GM12878 (cell line): ENCODE results near the gene SMPD3. TPM values are rescaled to one million over a fixed set of nuclear protein-coding genes. Genes with fewer than 3 reads are reported as not detected.

ENCODE experiments used
- ATAC-seq: fragments of 200-7000 bp; cut with Tn5 transposase; 3 replicates; pipeline ENCODE4 v1.9.1; 2020; ENCODE audit warnings: mild to moderate bottlenecking, moderate library complexity
- BruUV-seq: library from RNA; stranded (reverse); fragments of 400-500 nt; replicated peaks from 2 replicates; lab custom pipeline; 2021; lab: Mats Ljungman, UMichigan
- CTCF ChIA-PET: fragments of 300-600 bp; sonication (Branson Sonifier 250); formaldehyde crosslinking; extraction: SDS; loops from one replicate; lab custom pipeline; 2021; ENCODE audit warnings: inconsistent platforms; lab: Yijun Ruan, JAX
- POLR2A ChIA-PET: fragments of 350-600 bp; formaldehyde crosslinking; extraction: SDS; loops from one replicate; lab custom pipeline; 2021; ENCODE audit warnings: inconsistent platforms; lab: Charles Lee
- RAD21 ChIA-PET: fragments of 300-600 bp; sonication (Branson Sonifier 250); formaldehyde crosslinking; loops from one replicate; lab custom pipeline; 2023; ENCODE audit warnings: antibody characterized with exemption; ENCODE audit not compliant: unreplicated experiment; lab: Charles Lee
- SMC1A ChIA-PET: fragments of 300-600 bp; sonication (Branson Sonifier 250); formaldehyde crosslinking; loops from one replicate; lab custom pipeline; 2023; ENCODE audit not compliant: unreplicated experiment, uncharacterized antibody; lab: Charles Lee
- DNase-seq: peaks from one replicate; pipeline ENCODE4 v3.0.0-alpha.2; 2011; ENCODE audit warnings: low read depth, low spot score
- FAIRE-seq: peaks from 3 replicates; lab custom pipeline; 2011; peaks lifted over from hg19 to GRCh38; lab: Jason Lieb, UNC
- H2AFZ ChIP-seq: 2 replicates; pipeline ENCODE4 v1.6.0; 2011; ENCODE audit warnings: low read depth, low read length, control low read depth; ENCODE audit not compliant: control insufficient read depth
- H3K27ac ChIP-seq: 2 replicates; pipeline ENCODE4 v1.5.1; 2011; ENCODE audit warnings: control low read depth; ENCODE audit not compliant: control insufficient read depth, insufficient read depth
- H3K27me3 ChIP-seq, 2 experiments: replicated peaks in 1 of 2; 2 replicates each; pipeline versions ENCODE4 v1.6.0 to v1.6.1; 2011; ENCODE audit warnings: low read length in 1 of 2; ENCODE audit not compliant: control insufficient read depth in 2 of 2, insufficient read depth in 2 of 2
- H3K36me3 ChIP-seq, 2 experiments: 2 replicates each; pipeline ENCODE4 v1.5.1; 2011; ENCODE audit warnings: low read length in 1 of 2; ENCODE audit not compliant: control insufficient read depth in 2 of 2, insufficient read depth in 2 of 2
- H3K4me1 ChIP-seq: 2 replicates; pipeline ENCODE4 v1.6.1; 2011; ENCODE audit warnings: mild to moderate bottlenecking, low read length, moderate library complexity, mixed read lengths; ENCODE audit not compliant: control insufficient read depth, insufficient read depth
- H3K4me2 ChIP-seq: 2 replicates; pipeline ENCODE4 v1.6.0; 2011; ENCODE audit warnings: control low read depth; ENCODE audit not compliant: control insufficient read depth, insufficient read depth
- H3K4me3 ChIP-seq: fragments of 200-600 bp; sonication (generic); 2 replicates; pipeline ENCODE4 v1.5.1; 2016
- H3K79me2 ChIP-seq: 2 replicates; pipeline ENCODE4 v1.6.0; 2011; ENCODE audit warnings: low read length; ENCODE audit not compliant: control insufficient read depth, insufficient read depth
- H3K9ac ChIP-seq: 2 replicates; pipeline ENCODE4 v1.8.0; 2011; ENCODE audit warnings: low read length, control low read depth, mixed read lengths; ENCODE audit not compliant: control insufficient read depth, insufficient read depth
- H3K9me3 ChIP-seq: replicated peaks from 3 replicates; pipeline ENCODE4 v1.5.1; 2011; ENCODE audit warnings: mild to moderate bottlenecking, low read length; ENCODE audit not compliant: control insufficient read depth, insufficient read depth
- H4K20me1 ChIP-seq: 2 replicates; pipeline ENCODE4 v1.6.0; 2011; ENCODE audit not compliant: control insufficient read depth, insufficient read depth
- CREB1 ChIP-seq: IDR thresholded peaks from 2 replicates; pipeline ENCODE4 v1.6.1; 2012; ENCODE audit warnings: low read depth, mild to moderate bottlenecking, inconsistent platforms
- ESRRA ChIP-seq: IDR thresholded peaks from 2 replicates; pipeline ENCODE4 v1.6.1; 2012; ENCODE audit warnings: mild to moderate bottlenecking, low read length, improper control_type of control experiment
- NFXL1 ChIP-seq: fragments of 450-650 bp; IDR thresholded peaks from 2 replicates; pipeline ENCODE4 v1.6.1; 2017; ENCODE audit warnings: antibody characterized with exemption, mild to moderate bottlenecking, borderline replicate concordance
- PBX3 ChIP-seq: IDR thresholded peaks from 2 replicates; pipeline ENCODE4 v1.6.1; 2011; ENCODE audit warnings: mild to moderate bottlenecking, low read depth, low read length, moderate library complexity; ENCODE audit not compliant: insufficient replicate concordance
- RCOR1 ChIP-seq: conservative IDR thresholded peaks from 2 replicates; pipeline ENCODE4 v1.6.1; 2012; ENCODE audit warnings: low read depth, low read length, improper control_type of control experiment
- TCF3 ChIP-seq: IDR thresholded peaks from 2 replicates; pipeline ENCODE4 v1.6.1; 2012; ENCODE audit warnings: low read depth, mild to moderate bottlenecking, low read length, borderline replicate concordance; ENCODE audit not compliant: insufficient read depth
- ZZZ3 ChIP-seq: IDR thresholded peaks from 2 replicates; pipeline ENCODE4 v1.6.1; 2011; ENCODE audit warnings: low read depth; ENCODE audit not compliant: control insufficient read depth, insufficient read length
- WGBS: methylation state at CpG from one replicate; pipeline ENCODE4 v1.1.6; 2016; ENCODE audit warnings: low lambda C conversion rate; ENCODE audit not compliant: insufficient replicate concordance, insufficient coverage; ENCODE audit errors: missing lambda C conversion rate; 5-methylcytosine and 5-hydroxymethylcytosine counted together
- in situ Hi-C: fragments of 300-500 bp; cut with MboI; formaldehyde crosslinking; loops from 9 replicates; pipeline ENCODE4 v1.14.3; 2018; ENCODE audit warnings: mixed read lengths
- intact Hi-C: fragments of 100-400 bp; cut with micrococcal nuclease; formaldehyde crosslinking; loops from one replicate; pipeline ENCODE4 v1.14.2; 2022; ENCODE audit not compliant: unreplicated experiment
- polyA plus RNA-seq, 11 experiments: library from polyadenylated mRNA; depleted of rRNA in 4 of 11; unstranded in 6 of 11; stranded (reverse) in 5 of 11; fragments of >200 nt; fragmentation: Nextera tagmentation in 4 of 11; fragmentation: Illumina TruSeq in 1 of 11; extraction: Ambion mirVana in 4 of 11; extraction: Trizol in 1 of 11; gene quantifications; 1 replicate in 1 of 11; 2 replicates in 10 of 11; pipeline versions ENCODE4 v1.2.1 to v1.2.3, GENCODE V29; 2011 to 2016; ENCODE audit warnings: inconsistent platforms in 2 of 11, missing spikeins in 2 of 11, low read depth in 1 of 11
- total RNA-seq, 4 experiments: library from RNA; depleted of rRNA in 3 of 4; stranded (reverse); fragments of >200 nt in 3 of 4; fragmentation: Illumina TruSeq in 1 of 4; extraction: Trizol in 1 of 4; gene quantifications; 2 replicates each; pipeline versions ENCODE4 v1.2.1 to v1.2.3, GENCODE V29; 2013 to 2021
- TF ChIP-seq, protein P1 (sequence below): IDR thresholded peaks from 2 replicates; pipeline ENCODE4 v1.6.1; 2011; ENCODE audit warnings: borderline replicate concordance, low read depth, mild to moderate bottlenecking, moderate library complexity, mixed read lengths, low read length; ENCODE audit not compliant: insufficient read depth; ENCODE audit errors: extremely low read length

The SMPD3 gene
- total and polyA plus RNA-seq, 10 of the 15 experiments (the other 5 are each of a cell fraction or from before 2014, with no cell fraction given): 0.04 to 2.0 (median 1.2) TPM

- TF ChIP-seq RCOR1: no peak
Measured at GRCh38 chr16:68399456-68399855, 48.9 kb downstream of the SMPD3 start (continued).

- TF ChIP-seq, protein P1, sequence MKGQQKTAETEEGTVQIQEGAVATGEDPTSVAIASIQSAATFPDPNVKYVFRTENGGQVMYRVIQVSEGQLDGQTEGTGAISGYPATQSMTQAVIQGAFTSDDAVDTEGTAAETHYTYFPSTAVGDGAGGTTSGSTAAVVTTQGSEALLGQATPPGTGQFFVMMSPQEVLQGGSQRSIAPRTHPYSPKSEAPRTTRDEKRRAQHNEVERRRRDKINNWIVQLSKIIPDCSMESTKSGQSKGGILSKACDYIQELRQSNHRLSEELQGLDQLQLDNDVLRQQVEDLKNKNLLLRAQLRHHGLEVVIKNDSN: no peak
- TF ChIP-seq ESRRA (no peak), TCF3 (no peak), PBX3 (no peak), CREB1 (no peak), ZZZ3 (no peak), NFXL1 (no peak)
- H3K9me3 ChIP-seq: no peaks in the 10 kb centered on the region
- H3K9ac ChIP-seq: no peak overlapping the region
- BruUV-seq: no TSS peak
- no peak overlapping the region for H3K27ac ChIP-seq
- SMC1A ChIA-PET: interaction anchor here (0.7 to 3.6 kb wide), 5 partner anchors 20 to 120 kb away, joined by 3 to 22 read pairs (median 5); no protein-coding TSS in a partner anchor
- intact Hi-C loops (no loop called here), in situ Hi-C loops (no loop called here)
- DNase-seq: no peak
- POLR2A ChIA-PET: no interaction called here
- no peaks in the 10 kb centered on the region for H3K4me1 ChIP-seq
- CTCF ChIA-PET: interaction anchor here (1.0 to 4.5 kb wide), 11 partner anchors 10 to 136 kb away, joined by 3 to 41 read pairs (median 5); no protein-coding TSS in a partner anchor
- no peak for ATAC-seq
- no peak overlapping the region for H2AFZ ChIP-seq
- H3K4me3 ChIP-seq: no peak overlapping the region
- H3K79me2 ChIP-seq: no peaks in the 10 kb centered on the region
- no peaks in the 10 kb centered on the region for H3K36me3 ChIP-seq
- no peaks in the 10 kb centered on the region for H3K27me3 ChIP-seq
- RAD21 ChIA-PET: interaction anchor here (1.0 to 1.5 kb wide), 2 partner anchors 113 to 114 kb away, joined by 3 to 6 read pairs; no protein-coding TSS in a partner anchor
- FAIRE-seq: no peak
- H4K20me1 ChIP-seq: no peaks in the 10 kb centered on the region
- H3K4me2 ChIP-seq: no peak overlapping the region
- 27% methylated on average over 5 of the region's 6 CpGs for WGBS
Measured at GRCh38 chr16:68397710-68398201, 50.6 kb downstream of the SMPD3 start.
